ENCODE results near the gene GALNT3.

DNA sequence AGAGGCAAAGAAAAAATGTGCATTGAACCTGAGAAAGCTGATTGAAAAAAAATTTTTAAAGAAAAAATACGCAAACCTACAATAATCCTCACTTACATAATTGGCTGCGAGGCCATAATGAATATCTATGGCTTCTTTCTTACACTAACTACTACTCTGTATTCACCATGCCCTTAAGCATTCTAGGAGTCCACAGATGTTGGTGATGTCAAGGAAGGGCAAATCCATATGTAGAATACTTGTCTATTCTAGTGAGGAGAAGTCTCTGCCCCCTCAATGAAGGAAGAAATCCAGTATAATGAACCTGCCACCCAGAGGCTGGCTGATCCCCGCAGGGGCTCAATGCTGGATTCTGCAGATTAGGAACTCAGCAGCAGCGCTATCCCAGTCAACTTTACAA, 14.3 kb downstream of the GALNT3 start:
- no peak for TF ChIP-seq GATA2 (IDR thresholded peaks at IDR 0.05; ENCODE audit: low read depth, low read length)
- TF ChIP-seq GATA3 (IDR thresholded peaks at IDR 0.05; ENCODE audit: low read depth, low read length) = no peak
